GM18868 (cell line): ENCODE measurements around the gene WNT9A.
"Not testable (repeated sequence)": the region's sequence is repeated elsewhere in the genome, so short reads cannot be mapped to it uniquely, and the experiment has no call there.

ENCODE experiments used
- ATAC-seq: cut with Tn5 transposase; IDR thresholded peaks from one replicate; pipeline ENCODE4 v1.9.1; 2021; ENCODE audit warnings: mild to moderate bottlenecking, moderate library complexity; ENCODE audit not compliant: unreplicated experiment

The WNT9A gene

DNA sequence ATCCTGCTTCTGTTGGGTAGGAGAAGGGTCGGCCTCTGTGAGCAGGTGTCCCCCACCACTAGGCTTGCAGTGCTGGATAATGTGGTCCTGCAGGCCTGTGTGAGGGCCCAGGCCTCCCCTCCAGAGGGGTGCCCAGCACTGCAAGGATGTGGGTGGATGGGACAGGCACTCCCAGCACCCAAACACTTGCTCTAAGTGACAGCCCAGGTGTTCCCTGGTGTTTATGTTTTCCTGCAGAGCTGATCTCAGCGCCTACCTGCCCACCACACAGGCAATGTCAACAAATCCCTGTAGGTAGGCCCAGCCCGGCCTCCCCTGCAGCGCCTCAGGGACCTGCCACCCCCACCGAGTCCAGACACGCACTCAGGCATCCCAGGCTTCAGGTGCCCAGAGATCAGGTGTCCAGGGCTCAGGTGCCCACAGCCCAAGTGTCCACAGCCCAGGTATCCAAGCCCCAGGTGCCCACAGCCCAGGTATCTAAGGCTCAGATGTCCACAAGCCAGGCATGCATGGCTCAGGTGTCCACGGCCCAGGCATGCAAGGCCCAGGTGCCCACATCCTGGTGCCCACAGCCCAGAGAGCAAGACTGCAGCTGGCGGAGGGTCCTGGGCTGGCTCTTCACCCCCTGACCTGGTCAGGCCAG, 59.2 kb downstream of the WNT9A start:
- ATAC-seq, result no peak

DNA sequence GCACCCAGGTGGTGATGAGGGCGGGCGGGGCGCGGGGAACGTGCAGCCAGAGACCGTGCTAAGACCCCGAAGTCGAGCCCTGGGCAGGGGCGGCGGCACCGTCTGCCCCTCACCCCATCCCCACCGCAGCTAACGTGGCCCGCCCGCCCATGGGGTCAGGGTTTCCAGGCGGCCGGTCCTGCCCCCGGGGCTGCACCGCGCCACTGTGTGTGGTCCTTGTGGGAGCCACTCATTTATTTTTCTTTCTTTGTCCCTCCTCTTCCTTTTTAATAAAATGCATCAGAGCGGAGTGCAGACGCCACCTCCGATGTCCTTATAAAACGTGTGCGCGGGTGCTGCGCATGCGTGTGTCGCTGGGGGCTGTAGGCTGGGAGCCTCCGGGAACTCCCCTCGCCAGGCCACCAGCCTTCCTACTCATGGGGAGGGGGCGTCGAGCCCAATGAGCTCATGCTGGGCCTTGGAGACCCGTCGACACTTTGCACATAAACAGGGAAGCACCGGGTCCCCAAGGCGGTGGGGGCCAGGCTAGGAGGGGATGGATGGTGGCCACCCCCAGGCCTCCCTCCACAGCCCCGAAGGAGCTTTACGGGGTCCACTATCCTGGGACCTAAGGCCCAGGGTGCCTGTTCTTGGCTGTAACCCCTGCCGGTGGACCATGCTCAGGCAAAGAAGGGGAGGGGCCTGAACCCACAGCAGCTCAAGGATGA, 59.9 kb downstream of the WNT9A start:
- ATAC-seq, result no peak

DNA sequence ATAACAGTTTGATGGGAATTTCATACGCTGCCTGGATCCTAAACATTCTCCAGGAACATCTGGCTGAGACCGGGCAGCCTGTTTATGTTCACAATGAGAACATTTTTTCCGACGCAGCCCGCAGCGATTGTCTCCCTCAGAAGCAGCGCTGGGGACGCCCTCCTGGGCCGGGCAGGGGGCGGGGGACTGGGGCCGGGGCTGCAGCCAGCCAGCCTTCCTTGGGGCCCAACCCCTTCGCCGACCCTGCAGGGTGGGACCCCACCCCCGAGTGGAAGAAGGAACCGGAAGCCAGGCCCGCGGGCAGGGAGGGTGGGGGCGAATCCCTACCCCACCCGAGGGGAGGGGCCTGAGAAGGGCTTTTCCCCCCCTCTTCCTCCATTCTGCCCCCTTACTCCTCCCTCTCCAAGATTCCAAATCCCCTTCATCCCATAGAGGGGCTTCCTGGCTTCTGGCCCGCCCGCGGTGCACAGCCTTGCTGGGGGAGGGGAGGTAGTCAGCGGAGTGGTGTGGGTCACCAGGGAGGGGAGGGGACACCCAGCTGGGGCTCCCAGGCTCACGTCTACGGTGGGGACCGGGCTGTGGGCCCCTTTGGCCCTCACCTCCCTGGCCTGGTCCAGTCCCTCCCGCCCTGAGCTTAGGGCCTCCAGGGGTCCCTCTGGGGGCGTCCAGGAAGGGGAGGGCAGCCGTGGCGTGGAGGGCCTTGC, 60.6 kb downstream of the WNT9A start:
- no peak for ATAC-seq

DNA sequence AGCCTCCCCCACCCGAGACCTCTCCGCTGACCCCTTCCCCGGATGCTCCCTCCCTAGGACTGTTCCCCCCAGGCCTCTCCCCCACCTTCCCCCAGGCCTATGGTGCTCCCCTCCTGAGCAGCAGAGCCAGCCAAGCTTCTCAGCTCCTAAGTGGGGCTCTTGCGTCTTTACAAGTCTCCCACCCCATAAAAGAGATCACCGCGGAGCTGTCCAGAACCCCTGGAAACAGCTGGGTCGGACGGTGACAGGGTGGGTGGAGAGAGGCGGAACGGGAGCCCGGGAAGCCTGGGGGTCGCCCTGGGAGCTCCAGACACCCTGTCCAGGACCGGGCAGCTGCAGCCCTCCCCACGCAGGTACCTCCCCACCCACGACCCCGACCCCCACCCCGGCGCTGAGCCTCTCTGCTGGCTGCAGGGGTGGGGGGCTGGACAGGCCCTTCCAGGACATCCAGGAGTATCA, 61.2 kb downstream of the WNT9A start:
- no peak for ATAC-seq

DNA sequence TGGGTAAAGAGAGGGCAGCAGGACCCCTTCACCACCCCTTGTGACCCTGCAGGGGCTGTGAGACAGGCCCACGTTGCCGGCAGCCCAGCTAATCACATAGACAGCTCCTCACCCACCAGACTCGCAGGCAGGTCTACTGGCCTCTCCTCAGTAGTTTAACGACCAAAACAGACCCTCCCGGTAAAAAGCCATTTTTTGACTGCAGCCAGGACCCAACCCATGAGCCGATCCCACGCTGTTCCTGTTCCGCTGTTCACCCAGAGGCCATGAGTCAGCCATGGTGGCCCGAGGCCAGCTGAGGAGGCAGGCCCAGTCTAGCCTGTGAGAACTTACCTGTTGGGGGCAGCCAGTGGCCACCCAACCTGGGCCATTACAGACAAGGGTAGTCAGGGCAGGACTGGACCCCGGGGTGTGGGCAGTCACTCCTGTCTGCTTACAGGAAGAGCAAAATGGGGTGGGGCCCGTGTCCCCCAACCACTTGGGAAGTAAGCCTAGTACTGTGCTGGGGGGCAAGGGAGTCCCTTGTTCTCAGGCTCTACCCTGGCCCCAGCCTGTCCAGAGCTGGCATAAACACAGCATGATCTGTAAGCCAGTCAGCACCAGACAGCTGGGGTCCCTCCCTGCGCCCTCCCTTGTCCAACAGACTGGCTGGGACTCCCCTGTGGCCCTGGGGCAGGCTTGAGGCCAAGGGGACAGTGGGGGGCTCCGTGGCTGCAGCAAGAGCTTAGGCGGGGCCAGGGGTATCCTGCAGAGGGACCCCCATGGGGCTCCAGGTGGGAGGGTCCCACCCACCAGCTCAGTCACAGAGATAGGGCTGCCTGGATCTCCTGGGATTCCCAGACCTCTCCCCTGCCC, 61.9 kb downstream of the WNT9A start:
- no peak for ATAC-seq

DNA sequence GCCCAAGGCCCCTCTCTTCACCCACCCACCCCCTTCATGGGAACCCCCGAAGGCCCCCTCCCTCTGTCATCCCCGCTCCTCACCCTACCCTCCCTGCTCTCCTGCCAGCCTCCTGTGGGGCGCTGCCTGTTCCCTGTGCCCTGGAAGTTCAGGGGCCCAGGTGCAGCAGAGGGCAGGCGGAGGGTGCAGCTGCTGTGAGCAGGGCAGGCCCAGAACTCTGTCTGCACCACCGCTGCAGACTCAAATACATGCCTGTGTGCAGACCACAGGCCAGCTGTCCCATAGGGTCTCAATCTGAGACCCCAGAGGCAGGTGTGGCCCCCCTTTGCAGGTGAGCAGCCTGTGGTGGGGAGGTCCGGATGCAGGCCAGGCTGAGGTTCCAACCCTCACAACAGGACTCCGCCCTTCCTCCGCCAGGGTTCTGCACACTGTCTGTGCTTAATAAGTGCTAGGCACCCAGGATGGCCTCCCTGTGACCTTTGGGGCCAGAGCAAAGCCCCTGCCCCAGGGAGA, 62.5 kb downstream of the WNT9A start:
- ATAC-seq, result no peak

DNA sequence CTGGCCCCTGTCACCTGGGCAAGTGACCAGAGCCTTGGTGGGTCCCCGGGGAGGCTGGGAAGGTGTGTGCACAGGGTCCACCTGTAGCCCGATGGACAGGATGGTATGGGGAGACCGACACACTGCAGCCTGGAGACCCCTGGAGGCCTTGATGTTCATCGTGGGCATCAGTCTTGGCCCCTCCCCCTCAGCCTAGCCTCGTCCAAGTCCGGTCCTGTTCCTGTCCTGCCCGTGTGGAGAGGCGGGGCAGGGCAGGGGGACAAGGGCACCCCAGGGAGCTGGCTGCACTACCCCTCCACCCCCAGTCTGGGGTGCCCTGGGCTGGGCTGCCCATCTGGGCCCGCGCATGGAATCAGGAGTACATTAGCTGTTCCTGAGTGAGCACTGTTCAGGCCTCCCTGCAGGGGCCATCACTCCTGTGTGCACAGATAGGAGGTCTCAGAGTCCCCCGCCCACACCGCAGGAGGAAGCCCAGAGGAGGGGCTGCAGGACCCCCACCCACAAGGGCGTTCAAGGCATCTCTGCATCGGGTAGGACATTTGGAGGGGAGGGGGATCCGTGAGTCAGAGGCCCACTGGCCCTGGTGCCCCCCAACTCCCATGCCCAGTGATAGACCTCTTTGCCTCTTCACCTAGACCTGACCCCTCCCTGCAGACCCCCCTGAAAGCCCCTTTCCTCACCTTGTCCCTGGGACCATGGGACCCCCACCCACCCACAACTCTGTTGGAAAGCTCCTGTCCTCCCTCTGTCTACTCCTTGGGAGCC, 63.2 kb downstream of the WNT9A start:
- no peak for ATAC-seq

DNA sequence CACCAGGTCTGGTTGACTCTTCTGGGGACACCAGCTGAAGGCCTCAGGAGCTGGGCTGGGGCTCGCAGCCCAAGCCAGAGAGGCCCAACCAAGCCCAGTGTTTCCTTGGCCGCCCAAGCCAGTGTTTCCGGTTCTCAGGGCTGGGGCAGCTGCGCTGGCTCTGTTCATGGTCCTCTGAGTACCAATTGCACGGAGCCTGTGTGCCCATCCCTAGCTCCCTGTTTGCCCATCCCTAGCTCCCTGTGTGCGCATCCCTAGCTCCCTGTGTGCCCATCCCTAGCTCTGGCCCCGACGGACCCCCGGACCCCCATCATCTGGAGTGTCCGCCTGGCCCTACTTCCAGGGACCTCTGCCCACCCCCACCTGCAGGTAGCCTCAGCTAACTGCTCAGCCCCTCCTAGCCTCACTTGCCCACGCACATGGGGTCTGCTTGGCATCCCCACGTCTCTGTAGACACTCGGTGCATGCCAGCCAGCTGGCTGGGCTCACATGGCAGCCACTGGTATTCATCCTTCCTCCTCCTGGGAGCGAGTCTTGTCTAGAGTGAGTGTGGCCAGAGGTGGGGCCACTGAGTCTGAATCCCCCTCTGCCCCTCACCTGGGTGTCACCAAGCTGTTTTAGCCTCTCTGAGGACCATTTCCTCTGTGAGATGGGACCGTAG, 64.0 kb downstream of the WNT9A start:
- ATAC-seq, result no peak

DNA sequence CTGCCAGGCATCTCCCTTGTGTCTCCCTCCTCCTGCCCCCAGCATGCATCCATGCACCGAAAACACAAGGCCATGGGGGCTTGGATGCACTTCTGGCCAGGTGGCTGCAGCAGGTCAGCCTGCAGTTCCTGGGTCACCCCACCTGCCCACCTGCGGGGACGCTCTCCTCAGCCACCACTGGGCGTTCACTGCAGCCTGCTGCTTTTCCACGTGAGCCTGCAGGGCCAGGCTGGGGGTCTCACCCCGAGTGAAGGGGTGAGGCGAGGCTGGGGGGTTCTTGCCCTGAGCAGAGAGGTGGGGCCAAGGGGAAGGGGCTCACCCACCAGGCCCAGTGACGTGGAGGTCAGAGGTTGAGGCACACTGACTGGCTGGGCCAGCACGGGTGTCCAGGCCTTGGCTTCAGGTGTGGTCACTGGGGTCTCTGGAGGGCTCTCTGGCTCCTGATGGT, 64.6 kb downstream of the WNT9A start:
- no peak for ATAC-seq

DNA sequence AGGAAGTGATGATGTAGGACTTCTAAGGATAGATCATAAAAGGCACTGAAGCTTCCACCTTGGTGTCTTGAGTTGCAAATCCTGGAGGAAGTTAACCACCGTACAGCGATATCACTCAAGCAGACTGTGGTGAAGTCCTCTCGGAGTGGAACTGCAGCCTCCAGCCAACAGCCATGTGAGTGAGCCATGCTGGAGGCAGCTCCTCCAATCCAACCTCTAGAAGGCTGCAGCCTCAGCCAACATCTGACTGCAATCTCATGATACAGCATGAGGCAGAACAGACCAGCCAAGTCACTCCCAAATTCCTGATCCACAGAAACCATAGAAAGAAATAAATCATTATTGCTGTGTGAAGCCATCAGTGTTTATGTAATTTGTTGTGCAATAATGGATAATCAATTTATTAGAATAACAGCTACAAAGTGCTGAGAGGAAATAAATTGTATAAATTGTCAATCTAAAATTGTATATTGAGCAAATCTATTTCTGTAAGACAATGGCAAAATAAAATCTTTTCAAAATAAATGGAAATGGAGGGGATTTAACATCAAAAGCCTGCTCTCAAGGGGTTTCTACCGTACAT, 67.3 kb downstream of the WNT9A start:
- no peak for ATAC-seq

DNA sequence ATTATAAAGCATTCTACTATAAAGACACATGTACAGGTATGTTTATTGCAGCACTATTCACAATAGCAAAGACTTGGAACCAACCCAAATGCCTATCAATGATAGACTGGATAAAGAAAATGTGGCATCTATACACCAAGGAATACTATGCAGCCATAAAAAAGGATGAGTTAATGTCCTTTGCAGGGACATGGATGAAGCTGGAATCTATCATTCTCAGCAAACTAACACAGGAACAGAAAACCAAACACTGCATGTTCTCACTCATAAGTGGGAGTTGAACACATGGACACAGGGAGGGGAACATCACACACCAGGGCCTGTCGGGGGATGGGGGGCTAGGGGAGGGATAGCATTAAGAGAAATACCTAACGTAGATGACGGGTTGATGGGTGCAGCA, 69.9 kb downstream of the WNT9A start:
- ATAC-seq, result not testable (repeated sequence)

DNA sequence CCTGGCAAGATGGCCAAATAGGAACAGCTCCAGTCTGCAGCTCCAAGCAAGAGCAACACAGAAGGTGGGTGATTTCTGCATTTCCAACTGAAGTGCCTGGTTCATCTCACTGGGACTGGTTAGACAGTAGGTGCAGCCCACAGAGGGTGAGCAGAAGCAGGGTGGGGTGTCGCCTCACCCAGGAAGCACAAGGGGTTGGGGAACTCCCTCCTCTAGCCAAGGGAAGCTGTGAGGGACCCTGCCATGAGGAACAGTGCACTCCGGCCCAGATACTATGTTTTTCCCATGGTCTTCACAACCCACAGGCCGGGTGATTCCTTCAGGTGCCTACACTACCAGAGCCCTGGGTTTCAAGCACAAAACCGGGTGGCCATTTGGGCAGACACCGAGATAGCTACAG, 75.8 kb downstream of the WNT9A start:
- not testable (repeated sequence) for ATAC-seq

DNA sequence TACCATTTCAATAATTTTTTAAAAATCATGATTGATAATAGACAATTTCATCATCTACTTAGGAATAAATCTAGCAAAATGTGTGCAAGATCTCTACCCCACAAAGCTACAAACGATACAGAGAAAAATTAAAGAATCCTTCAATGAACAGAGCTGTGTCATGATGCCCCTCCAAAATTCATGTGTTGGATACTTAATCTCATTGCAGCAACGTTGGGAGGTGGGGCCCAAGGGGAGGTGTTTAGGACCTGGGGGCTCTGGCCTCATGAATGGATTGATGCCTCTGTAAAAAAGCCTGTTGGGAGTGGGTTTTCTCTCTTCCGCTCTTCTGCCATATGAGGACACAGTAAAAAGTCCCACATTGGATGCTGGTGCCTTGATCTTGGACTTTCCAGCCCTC, 77.4 kb downstream of the WNT9A start:
- no peak for ATAC-seq

DNA sequence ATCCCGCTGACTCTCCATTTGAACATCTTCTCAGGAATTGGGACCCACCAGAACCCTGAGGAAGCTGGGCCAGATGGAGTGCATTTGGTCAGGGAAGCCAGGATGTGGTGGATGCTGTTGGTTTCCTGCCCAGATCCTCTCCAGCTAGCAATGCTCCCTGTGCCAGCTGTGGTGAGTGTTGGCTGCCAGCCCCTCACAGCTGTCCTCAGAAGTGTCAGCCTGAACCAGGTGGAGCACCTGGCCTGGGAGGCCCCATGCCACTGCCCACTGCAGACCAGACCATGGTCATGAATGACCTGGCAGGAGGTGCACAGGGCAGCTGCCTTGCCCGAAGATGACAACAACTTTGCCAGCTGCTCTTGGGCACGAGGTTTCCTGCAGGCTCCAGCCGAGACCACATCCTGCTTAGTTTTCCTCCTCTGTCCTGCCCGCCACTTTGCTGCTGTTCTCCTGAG, 77.9 kb downstream of the WNT9A start:
- ATAC-seq, result no peak

DNA sequence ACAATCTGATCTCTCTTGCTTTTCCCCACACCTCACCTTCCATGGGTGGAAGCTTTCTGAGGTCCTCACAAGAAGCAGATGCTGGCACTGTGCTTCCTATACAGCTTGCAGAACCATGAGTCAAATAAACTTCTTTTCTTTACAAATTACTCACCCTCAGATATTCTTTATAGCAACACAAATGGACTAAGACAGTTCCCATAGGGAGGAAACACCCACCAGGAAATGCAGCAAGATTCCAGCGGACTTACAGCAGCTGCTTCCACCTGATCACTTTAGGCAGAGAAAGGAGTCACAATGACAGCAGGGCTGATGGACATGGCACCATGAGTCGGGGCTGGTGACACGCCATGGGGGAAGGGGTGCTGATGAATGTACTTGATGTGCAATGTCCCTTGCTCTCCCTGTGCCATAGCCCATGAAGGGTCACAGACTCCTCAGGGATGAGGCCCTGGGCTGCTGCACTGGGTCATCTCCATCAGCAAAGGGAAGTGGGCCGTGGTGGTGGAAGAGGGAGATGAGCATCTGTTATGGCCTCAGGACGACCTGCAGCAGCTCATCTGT, 78.4 kb downstream of the WNT9A start:
- ATAC-seq, result no peak
